ENCODE results near the gene TMEM63B. TPM values are rescaled to one million over a fixed set of nuclear protein-coding genes. Genes with fewer than 3 reads are reported as not detected.

The TMEM63B gene
- total RNA-seq, 4 donors from 2014 or later = 73.4 to 91.2 (median 87.7) TPM

- no peak overlapping the region for H3K4me3 ChIP-seq (ENCODE audit: low read depth, poor library complexity, severe bottlenecking)
- intact Hi-C loops (cut with DNase I; ENCODE audit: low total_unique reads) = no loop called here
- TF ChIP-seq CTCF (IDR thresholded peaks at IDR 0.05) = no peak
- TF ChIP-seq POLR2A (IDR thresholded peaks at IDR 0.05) = no peak
- 42 to 70% methylated on average over 3 of the region's 3 CpGs for WGBS, 2 donors
- DNase-seq (ENCODE audit: low spot score in 2 of 2) = no peak
These were observed 13.9 kb upstream of the TMEM63B start for GRCh38 chr6:44113414-44113813.

- intact Hi-C loops (cut with DNase I; ENCODE audit: low total_unique reads) = no loop called here
- 55 to 56% methylated on average over 5 of the region's 5 CpGs for WGBS, 2 donors
These were observed 11.5 kb upstream of the TMEM63B start for GRCh38 chr6:44115866-44116265.

GRCh38 chr6:44116641-44117382 is 10.5 kb upstream of the TMEM63B start:
- TF ChIP-seq POLR2A (IDR thresholded peaks at IDR 0.05) (no peak), CTCF (IDR thresholded peaks at IDR 0.05) (no peak)

More at GRCh38 chr6:44115866-44116265, 11.5 kb upstream of the TMEM63B start:
- no peak for DNase-seq (ENCODE audit: low spot score in 2 of 2)
- H3K4me3 ChIP-seq (ENCODE audit: low read depth, poor library complexity, severe bottlenecking) = no peak overlapping the region
- TF ChIP-seq POLR2A (IDR thresholded peaks at IDR 0.05) (no peak), CTCF (IDR thresholded peaks at IDR 0.05) (no peak)

GRCh38 chr6:44117397-44118128 is 9.8 kb upstream of the TMEM63B start:
- WGBS, 2 donors = 64% methylated on average over 6 of the region's 6 CpGs

More at GRCh38 chr6:44116641-44117382, 10.5 kb upstream of the TMEM63B start:
- no peak overlapping the region for H3K4me3 ChIP-seq (ENCODE audit: low read depth, poor library complexity, severe bottlenecking)
- DNase-seq (ENCODE audit: low spot score in 2 of 2) = no peak
- intact Hi-C loops (cut with DNase I; ENCODE audit: low total_unique reads) = no loop called here
- WGBS, 2 donors = 39 to 56% methylated on average over 4 of the region's 4 CpGs

GRCh38 chr6:44119704-44120262 is 7.6 kb upstream of the TMEM63B start:
- no peak overlapping the region for H3K4me3 ChIP-seq (ENCODE audit: low read depth, poor library complexity, severe bottlenecking)
- no peak for DNase-seq (ENCODE audit: low spot score in 2 of 2)
- TF ChIP-seq CTCF (IDR thresholded peaks at IDR 0.05) (no peak), POLR2A (IDR thresholded peaks at IDR 0.05) (no peak)
- intact Hi-C loops (cut with DNase I; ENCODE audit: low total_unique reads) = no loop called here
- WGBS, 2 donors = 27 to 35% methylated on average over 5 of the region's 5 CpGs

More at GRCh38 chr6:44117397-44118128, 9.8 kb upstream of the TMEM63B start:
- intact Hi-C loops (cut with DNase I; ENCODE audit: low total_unique reads) = no loop called here
- DNase-seq (ENCODE audit: low spot score in 2 of 2) = no peak
- TF ChIP-seq POLR2A (IDR thresholded peaks at IDR 0.05) (no peak), CTCF (IDR thresholded peaks at IDR 0.05) (no peak)
- H3K4me3 ChIP-seq (ENCODE audit: low read depth, poor library complexity, severe bottlenecking) = no peak overlapping the region

Data from lower leg skin (tissue), 4 donors.